ENCODE results near the gene NECTIN1. TPM values are rescaled to one million over a fixed set of nuclear protein-coding genes. Genes with fewer than 3 reads are reported as not detected.

The NECTIN1 gene
- total and polyA plus RNA-seq, 2 experiments from 2014 or later, result 1.0 to 5.2 TPM

GRCh38 chr11:119697445-119697844 lies 31.6 kb downstream of the NECTIN1 start:
- Histone ChIP-seq H3K9ac (no peak overlapping the region), H3K27me3 (replicated peaks; ENCODE audit: insufficient read depth) (no peaks in the 10 kb centered on the region), H3K4me2 (ENCODE audit: unreplicated experiment) (no peak overlapping the region), H3K79me2 (ENCODE audit: insufficient read depth) (no peaks in the 10 kb centered on the region), H3K27ac (no peak overlapping the region), H2AFZ (no peak overlapping the region), H3K9me3 (ENCODE audit: low read depth) (no peaks in the 10 kb centered on the region), H3K4me3 (no peak overlapping the region), H3F3A (ENCODE audit: insufficient read depth) (no peaks in the 10 kb centered on the region), H3K4me1 (ENCODE audit: insufficient read depth) (no peaks in the 10 kb centered on the region), H4K20me1 (ENCODE audit: insufficient read depth) (no peaks in the 10 kb centered on the region), H3K9me2 (ENCODE audit: insufficient read depth) (no peaks in the 10 kb centered on the region), H3K36me3 (ENCODE audit: low read depth) (no peaks in the 10 kb centered on the region)
- in situ Hi-C loops (cut with MboI), result no loop called here
- WGBS, 2 experiments (ENCODE audit: low coverage in 1 of 2, low lambda C conversion rate in 2 of 2, missing lambda C conversion rate in 2 of 2), result 83 to 87% methylated on average over 3 of the region's 3 CpGs
- no peak for TF ChIP-seq EZH2 (IDR thresholded peaks at IDR 0.05; ENCODE audit: insufficient read depth, poor library complexity, severe bottlenecking)
- TF ChIP-seq EZH2phosphoT487 (IDR thresholded peaks at IDR 0.05; ENCODE audit: insufficient read depth, low read depth), result no peak
- DNase-seq, result no peak

- 88 to 91% methylated on average over 18 to 20 of the region's 20 CpGs for WGBS, 2 experiments (ENCODE audit: low coverage in 1 of 2, low lambda C conversion rate in 2 of 2, missing lambda C conversion rate in 2 of 2)
- Histone ChIP-seq H3K4me3 (no peak overlapping the region), H3K4me2 (ENCODE audit: unreplicated experiment) (no peak overlapping the region), H3K9me3 (ENCODE audit: low read depth) (no peaks in the 10 kb centered on the region), H3K4me1 (ENCODE audit: insufficient read depth) (no peaks in the 10 kb centered on the region), H3K9me2 (ENCODE audit: insufficient read depth) (no peaks in the 10 kb centered on the region), H2AFZ (no peak overlapping the region), H3F3A (ENCODE audit: insufficient read depth) (no peaks in the 10 kb centered on the region), H4K20me1 (ENCODE audit: insufficient read depth) (no peaks in the 10 kb centered on the region), H3K36me3 (ENCODE audit: low read depth) (no peaks in the 10 kb centered on the region), H3K27ac (no peak overlapping the region), H3K79me2 (ENCODE audit: insufficient read depth) (no peaks in the 10 kb centered on the region), H3K9ac (no peak overlapping the region), H3K27me3 (replicated peaks; ENCODE audit: insufficient read depth) (no peaks in the 10 kb centered on the region)
- TF ChIP-seq EZH2 (IDR thresholded peaks at IDR 0.05; ENCODE audit: insufficient read depth, poor library complexity, severe bottlenecking) (no peak), EZH2phosphoT487 (IDR thresholded peaks at IDR 0.05; ENCODE audit: insufficient read depth, low read depth) (no peak)
- no peak for DNase-seq
- in situ Hi-C loops (cut with MboI), result no loop called here
These were observed 32.4 kb downstream of the NECTIN1 start for GRCh38 chr11:119696378-119697222.

- no peaks in the 10 kb centered on the region for H3K9me3 ChIP-seq (ENCODE audit: low read depth)
- H2AFZ ChIP-seq, result no peak overlapping the region
- no peaks in the 10 kb centered on the region for H3K9me2 ChIP-seq (ENCODE audit: insufficient read depth)
- no peak for DNase-seq
- no peak overlapping the region for H3K9ac ChIP-seq
- no peak overlapping the region for H3K4me2 ChIP-seq (ENCODE audit: unreplicated experiment)
- H4K20me1 ChIP-seq (ENCODE audit: insufficient read depth), result no peaks in the 10 kb centered on the region
- no peaks in the 10 kb centered on the region for H3K36me3 ChIP-seq (ENCODE audit: low read depth)
- 89 to 94% methylated on average over 3 of the region's 3 CpGs for WGBS, 2 experiments (ENCODE audit: low coverage in 1 of 2, low lambda C conversion rate in 2 of 2, missing lambda C conversion rate in 2 of 2)
- no peaks in the 10 kb centered on the region for H3K79me2 ChIP-seq (ENCODE audit: insufficient read depth)
- no peaks in the 10 kb centered on the region for H3K27me3 ChIP-seq (replicated peaks; ENCODE audit: insufficient read depth)
- no peak for TF ChIP-seq EZH2phosphoT487 (IDR thresholded peaks at IDR 0.05; ENCODE audit: insufficient read depth, low read depth)
- no peak for TF ChIP-seq EZH2 (IDR thresholded peaks at IDR 0.05; ENCODE audit: insufficient read depth, poor library complexity, severe bottlenecking)
- in situ Hi-C loops (cut with MboI), result no loop called here
- no peaks in the 10 kb centered on the region for H3K4me1 ChIP-seq (ENCODE audit: insufficient read depth)
- H3K27ac ChIP-seq, result no peak overlapping the region
- no peak overlapping the region for H3K4me3 ChIP-seq
- H3F3A ChIP-seq (ENCODE audit: insufficient read depth), result no peaks in the 10 kb centered on the region
These were observed 34.7 kb downstream of the NECTIN1 start for GRCh38 chr11:119694334-119694733.

GRCh38 chr11:119693253-119693815 lies 35.7 kb downstream of the NECTIN1 start:
- Histone ChIP-seq H3K79me2 (ENCODE audit: insufficient read depth) (no peaks in the 10 kb centered on the region), H3F3A (ENCODE audit: insufficient read depth) (no peaks in the 10 kb centered on the region), H3K9me2 (ENCODE audit: insufficient read depth) (no peaks in the 10 kb centered on the region), H3K27me3 (replicated peaks; ENCODE audit: insufficient read depth) (no peaks in the 10 kb centered on the region), H3K4me2 (ENCODE audit: unreplicated experiment) (no peak overlapping the region), H3K9ac (no peak overlapping the region), H2AFZ (no peak overlapping the region), H3K4me1 (ENCODE audit: insufficient read depth) (no peaks in the 10 kb centered on the region), H3K27ac (no peak overlapping the region), H3K9me3 (ENCODE audit: low read depth) (no peaks in the 10 kb centered on the region), H3K4me3 (no peak overlapping the region), H4K20me1 (ENCODE audit: insufficient read depth) (no peaks in the 10 kb centered on the region), H3K36me3 (ENCODE audit: low read depth) (no peaks in the 10 kb centered on the region)
- in situ Hi-C loops (cut with MboI), result no loop called here
- no peak for DNase-seq
- TF ChIP-seq EZH2phosphoT487 (IDR thresholded peaks at IDR 0.05; ENCODE audit: insufficient read depth, low read depth) (no peak), EZH2 (IDR thresholded peaks at IDR 0.05; ENCODE audit: insufficient read depth, poor library complexity, severe bottlenecking) (no peak)
- 72 to 73% methylated on average over 7 of the region's 7 CpGs for WGBS, 2 experiments (ENCODE audit: low coverage in 1 of 2, low lambda C conversion rate in 2 of 2, missing lambda C conversion rate in 2 of 2)
